Mucosa of rectum (tissue), 2 donors: Measurements from ENCODE around the gene CCDC110.

Experiments used
- H3K27ac ChIP-seq, 2 donors: one replicate each; pipeline ENCODE4 v1.7.0; 2013; ENCODE audit warnings: inconsistent platforms in 2 of 2, low read depth in 2 of 2, low read length in 2 of 2
- H3K27me3 ChIP-seq, 2 donors: one replicate each; pipeline ENCODE4 v1.7.0; 2013; ENCODE audit warnings: low read length in 2 of 2; ENCODE audit not compliant: control insufficient read depth in 2 of 2, insufficient read depth in 2 of 2
- H3K36me3 ChIP-seq, 2 donors: one replicate each; pipeline ENCODE4 v1.7.0; 2013; ENCODE audit warnings: low read length in 2 of 2; ENCODE audit not compliant: control insufficient read depth in 2 of 2, insufficient read depth in 2 of 2
- H3K4me1 ChIP-seq, 2 donors: one replicate each; pipeline ENCODE4 v1.7.0; 2013; ENCODE audit warnings: low read length in 2 of 2, mild to moderate bottlenecking in 1 of 2; ENCODE audit not compliant: control insufficient read depth in 2 of 2, insufficient read depth in 2 of 2
- H3K4me3 ChIP-seq, 2 donors: one replicate each; pipeline ENCODE4 v1.7.0; 2013; ENCODE audit warnings: low read length in 2 of 2
- H3K9ac ChIP-seq, 2 donors: one replicate each; pipeline ENCODE4 v1.7.0; 2013; ENCODE audit warnings: low read length in 2 of 2, low read depth in 1 of 2, mild to moderate bottlenecking in 1 of 2
- H3K9me3 ChIP-seq, 2 donors: one replicate each; pipeline ENCODE4 v1.7.0; 2013; ENCODE audit warnings: low read length in 2 of 2; ENCODE audit not compliant: control insufficient read depth in 2 of 2
- donor health status: healthy.
- donor health status: Normal muscosa, but diverticular disease.

The CCDC110 gene

DNA sequence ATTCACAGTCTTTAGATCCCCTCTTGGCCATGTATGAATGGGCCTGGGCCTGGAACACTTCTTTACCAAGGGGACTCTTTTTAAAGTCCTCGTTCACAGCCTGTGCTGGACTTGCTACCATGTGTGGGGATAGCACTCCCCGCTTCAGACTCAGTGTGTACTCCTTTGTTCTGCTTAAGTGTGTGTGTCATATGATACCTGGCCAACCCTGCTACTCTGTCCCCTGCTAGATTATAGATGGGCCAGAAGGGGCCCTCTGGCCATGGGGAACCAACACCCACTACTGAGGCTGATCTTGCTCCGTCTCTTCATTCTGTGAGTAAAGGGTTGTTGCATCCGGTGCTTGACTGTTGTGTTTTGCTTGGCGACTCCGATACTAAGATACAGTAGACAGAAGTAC is 8.0 kb downstream of the CCDC110 start:
- H3K9me3 ChIP-seq = no peaks in the 10 kb centered on the region
- H3K4me3 ChIP-seq = no peak overlapping the region
- no peak overlapping the region for H3K27ac ChIP-seq
- H3K4me1 ChIP-seq = no peaks in the 10 kb centered on the region
- no peak overlapping the region for H3K9ac ChIP-seq
- no peaks in the 10 kb centered on the region for H3K36me3 ChIP-seq
- no peaks in the 10 kb centered on the region for H3K27me3 ChIP-seq

DNA sequence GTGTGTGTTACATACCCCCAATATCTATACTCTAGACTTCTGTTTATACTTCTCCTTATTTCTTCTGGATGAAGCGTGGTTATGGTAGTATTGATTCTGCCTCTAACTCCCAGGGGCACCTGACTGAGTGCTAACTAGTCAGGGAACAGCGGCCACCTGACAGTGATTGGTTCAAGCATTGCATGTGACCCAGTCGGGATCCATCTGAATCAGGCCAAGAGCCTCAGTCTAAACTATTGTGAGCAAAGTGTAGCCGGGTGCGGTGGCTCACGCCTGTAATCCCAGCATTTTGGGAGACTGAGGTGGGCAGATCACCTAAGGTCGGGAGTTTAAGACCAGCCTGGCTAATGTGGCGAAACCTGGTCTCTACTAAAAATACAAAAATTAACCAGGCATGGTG is 10.0 kb downstream of the CCDC110 start:
- Histone ChIP-seq H3K4me1 (no peaks in the 10 kb centered on the region), H3K36me3 (no peaks in the 10 kb centered on the region), H3K27me3 (no peaks in the 10 kb centered on the region), H3K9ac (no peak overlapping the region), H3K27ac (no peak overlapping the region), H3K9me3 (no peaks in the 10 kb centered on the region), H3K4me3 (no peak overlapping the region)

DNA sequence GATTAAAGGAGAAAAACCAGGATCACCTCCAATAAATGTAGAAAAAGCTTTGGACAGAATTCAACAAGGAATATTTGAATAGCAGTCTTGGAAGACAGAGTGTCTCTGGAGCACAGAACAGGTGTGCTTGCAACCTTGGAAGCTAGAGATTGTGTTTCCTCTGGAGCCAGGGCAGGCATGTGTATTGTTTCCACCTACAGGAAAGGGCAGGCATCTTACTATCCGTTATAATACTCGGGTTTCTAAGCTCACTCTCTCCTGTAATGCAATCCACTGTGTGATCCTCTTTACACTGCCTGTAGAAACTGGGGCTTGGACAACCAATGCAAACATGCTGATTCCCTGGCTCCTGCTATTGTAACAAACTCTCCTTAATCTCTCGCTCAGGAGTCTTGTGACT is 14.4 kb downstream of the CCDC110 start:
- Histone ChIP-seq H3K27ac (no peak overlapping the region), H3K27me3 (no peaks in the 10 kb centered on the region), H3K9ac (no peak overlapping the region), H3K4me1 (no peaks in the 10 kb centered on the region), H3K36me3 (no peaks in the 10 kb centered on the region), H3K4me3 (no peak overlapping the region), H3K9me3 (no peaks in the 10 kb centered on the region)

DNA sequence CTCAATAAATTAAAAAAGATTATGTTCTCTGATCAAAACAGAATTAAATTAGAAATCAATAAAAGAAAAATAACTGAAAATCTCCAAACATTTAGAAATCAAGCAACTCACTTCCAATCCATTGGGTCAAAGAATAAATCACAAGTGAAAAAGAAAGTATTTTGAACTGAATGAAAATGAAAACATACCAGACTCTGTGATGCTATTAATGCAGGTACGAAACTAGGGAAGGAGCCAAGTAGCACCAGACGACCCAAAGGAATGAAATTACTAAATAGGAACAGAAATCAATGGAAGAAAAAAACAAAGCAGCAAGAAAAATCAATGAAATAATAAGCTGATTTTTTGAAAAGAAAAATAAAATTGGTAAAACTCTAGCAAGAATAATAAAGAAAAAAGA is 15.4 kb downstream of the CCDC110 start:
- Histone ChIP-seq H3K9me3 (no peaks in the 10 kb centered on the region), H3K4me3 (no peak overlapping the region), H3K4me1 (no peaks in the 10 kb centered on the region), H3K27me3 (no peaks in the 10 kb centered on the region), H3K36me3 (no peaks in the 10 kb centered on the region), H3K27ac (no peak overlapping the region), H3K9ac (no peak overlapping the region)

DNA sequence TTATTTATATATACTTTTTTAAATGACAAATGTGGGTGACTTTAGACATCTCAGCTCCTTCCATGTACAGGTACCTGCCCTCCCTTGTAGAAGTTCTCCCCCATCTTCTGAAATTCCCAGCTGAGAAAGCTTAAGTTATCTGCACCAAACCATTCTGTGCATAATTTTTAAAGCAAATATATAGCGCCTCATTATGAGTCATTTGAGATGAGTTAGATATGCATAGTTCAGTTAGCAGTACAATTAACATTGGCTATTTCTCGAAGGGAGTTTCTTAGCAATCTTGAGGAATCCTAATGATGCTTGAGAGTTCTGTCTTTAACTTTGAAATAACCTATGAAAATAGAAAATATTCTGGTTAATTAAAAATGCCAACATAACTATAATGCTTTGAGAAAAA is 26.3 kb downstream of the CCDC110 start:
- H3K36me3 ChIP-seq = no peaks in the 10 kb centered on the region
- H3K4me3 ChIP-seq = no peak overlapping the region
- no peak overlapping the region for H3K27ac ChIP-seq
- H3K9me3 ChIP-seq = no peaks in the 10 kb centered on the region
- no peaks in the 10 kb centered on the region for H3K27me3 ChIP-seq
- no peak overlapping the region for H3K9ac ChIP-seq
- H3K4me1 ChIP-seq = no peaks in the 10 kb centered on the region

DNA sequence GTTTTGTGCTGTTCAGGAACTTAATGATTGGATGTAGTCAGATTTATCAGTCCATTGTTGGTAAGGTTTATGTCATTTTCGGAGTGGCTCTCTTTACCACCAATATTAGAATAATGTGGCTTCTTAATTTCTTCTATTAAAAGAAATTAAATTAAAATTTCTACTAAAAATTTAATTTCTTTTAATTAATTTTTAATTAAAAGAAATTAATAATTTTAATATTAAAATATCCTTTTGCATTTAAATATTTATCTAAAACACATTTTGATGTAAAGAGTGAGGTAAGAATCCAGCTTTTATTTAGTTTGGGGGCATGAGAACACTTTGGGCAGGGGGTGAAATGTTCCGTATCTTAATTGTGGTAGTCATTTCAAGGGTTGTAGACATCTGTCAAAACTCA is 30.1 kb downstream of the CCDC110 start:
- Histone ChIP-seq H3K4me1 (no peaks in the 10 kb centered on the region), H3K27me3 (no peaks in the 10 kb centered on the region), H3K36me3 (no peaks in the 10 kb centered on the region), H3K9ac (no peak overlapping the region), H3K27ac (no peak overlapping the region), H3K9me3 (no peaks in the 10 kb centered on the region), H3K4me3 (no peak overlapping the region)

DNA sequence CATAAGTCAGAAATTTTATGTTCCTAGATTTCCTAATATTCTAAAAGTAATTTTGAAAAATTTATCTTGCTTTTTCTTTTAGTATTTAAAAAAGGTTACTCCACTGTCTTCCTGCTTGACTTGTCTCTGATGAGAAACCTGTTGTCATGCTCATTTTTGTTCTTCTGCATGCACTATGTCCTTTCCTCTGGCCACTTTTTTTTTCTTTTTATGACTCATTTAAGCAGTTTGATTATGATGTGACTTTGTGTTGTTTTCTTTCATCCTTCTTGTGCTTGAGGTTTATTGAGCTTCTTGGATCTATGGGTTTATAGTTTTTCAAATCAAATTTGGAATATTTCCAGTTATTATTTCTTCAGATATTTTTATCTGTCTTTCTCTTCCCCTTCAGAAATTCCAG is 33.7 kb downstream of the CCDC110 start:
- no peaks in the 10 kb centered on the region for H3K4me1 ChIP-seq
- no peaks in the 10 kb centered on the region for H3K27me3 ChIP-seq
- no peaks in the 10 kb centered on the region for H3K36me3 ChIP-seq
- H3K4me3 ChIP-seq = no peak overlapping the region
- H3K9me3 ChIP-seq = no peaks in the 10 kb centered on the region
- no peak overlapping the region for H3K27ac ChIP-seq
- no peak overlapping the region for H3K9ac ChIP-seq

DNA sequence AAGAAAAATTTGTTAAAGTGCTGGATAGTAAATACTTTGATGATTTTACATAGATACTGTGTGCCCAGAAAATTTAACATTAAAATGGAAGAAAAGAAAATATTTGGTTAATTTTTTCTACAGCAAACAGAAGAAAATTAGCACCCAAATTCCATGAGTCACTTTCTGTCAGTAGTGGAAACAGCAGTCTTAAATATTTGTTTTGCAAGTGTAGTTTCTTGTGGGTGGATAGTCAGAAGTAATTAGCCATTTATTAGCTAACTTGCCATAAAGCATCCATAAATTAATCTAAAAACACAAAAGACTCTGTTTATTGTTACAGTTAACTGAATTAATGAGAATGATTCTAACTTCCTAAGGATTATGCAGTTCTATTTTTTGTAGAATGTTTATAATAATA is 36.1 kb downstream of the CCDC110 start:
- Histone ChIP-seq H3K36me3 (no peaks in the 10 kb centered on the region), H3K9me3 (no peaks in the 10 kb centered on the region), H3K9ac (no peak overlapping the region), H3K27me3 (no peaks in the 10 kb centered on the region), H3K27ac (no peak overlapping the region), H3K4me1 (no peaks in the 10 kb centered on the region), H3K4me3 (no peak overlapping the region)

DNA sequence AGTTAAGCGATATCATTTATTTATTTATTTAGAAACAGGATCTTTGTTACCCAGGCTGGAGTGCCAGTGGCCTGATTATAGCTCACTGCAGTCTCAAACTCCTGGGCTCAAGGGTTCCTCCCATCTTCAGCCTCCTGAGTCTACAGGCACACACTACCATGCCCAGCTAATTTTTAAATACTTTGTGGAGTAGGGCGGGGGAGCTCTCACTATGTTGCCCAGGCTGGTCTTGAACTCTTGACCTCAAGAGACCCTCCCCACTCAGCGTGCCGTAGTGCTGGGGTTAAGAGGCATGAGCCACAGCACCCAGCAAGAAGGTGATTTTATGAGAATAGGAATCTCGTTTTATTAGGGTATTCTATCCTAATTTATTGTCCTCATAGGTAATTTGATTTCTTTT is 41.9 kb downstream of the CCDC110 start:
- H3K4me3 ChIP-seq = no peak overlapping the region
- no peak overlapping the region for H3K9ac ChIP-seq
- no peaks in the 10 kb centered on the region for H3K36me3 ChIP-seq
- no peaks in the 10 kb centered on the region for H3K9me3 ChIP-seq
- no peaks in the 10 kb centered on the region for H3K27me3 ChIP-seq
- H3K27ac ChIP-seq = no peak overlapping the region
- peaks cover 8 to 11% of the 10 kb centered on the region in 2 donors for H3K4me1 ChIP-seq

DNA sequence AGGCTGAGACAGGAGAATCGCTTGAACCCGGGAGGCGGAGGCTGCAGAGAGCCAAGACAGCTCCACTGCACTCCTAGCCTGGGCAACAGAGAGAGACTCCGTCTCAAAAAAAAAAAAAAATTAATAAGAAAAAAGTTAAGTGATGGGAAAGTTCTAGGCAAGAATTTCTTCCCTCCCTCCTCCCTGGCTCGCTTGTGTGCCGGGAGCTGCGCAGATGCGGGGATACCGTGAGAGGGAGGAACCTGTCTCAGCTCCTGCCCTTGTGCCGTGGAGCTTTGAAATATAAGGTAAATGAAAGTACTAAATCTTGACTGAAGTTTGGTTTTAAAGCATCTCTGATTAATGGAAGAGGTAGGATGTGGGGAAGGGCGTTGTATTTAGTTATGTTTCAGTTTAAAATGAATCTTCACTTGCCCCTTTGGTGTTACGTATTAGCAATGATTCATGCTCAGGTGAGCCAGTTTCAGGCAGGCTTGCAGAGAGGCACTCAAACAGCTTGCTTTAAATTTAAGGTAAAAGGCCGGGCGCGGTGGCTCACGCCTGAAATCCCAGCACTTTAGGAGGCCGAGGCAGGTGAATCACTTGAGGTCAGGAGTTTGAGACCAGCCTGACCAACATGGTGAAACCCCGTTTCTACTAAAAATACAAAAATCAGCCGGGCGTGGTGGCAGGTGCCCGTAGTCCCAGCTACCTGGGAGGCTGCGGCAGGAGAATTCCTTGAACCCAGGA is 44.4 kb downstream of the CCDC110 start:
- Histone ChIP-seq H3K4me1 (peaks cover 9 to 12% of the 10 kb centered on the region in 2 donors), H3K9me3 (no peaks in the 10 kb centered on the region), H3K9ac (no peak overlapping the region), H3K27me3 (no peaks in the 10 kb centered on the region), H3K27ac (no peak overlapping the region), H3K4me3 (no peak overlapping the region), H3K36me3 (peaks cover 0 to 1% of the 10 kb centered on the region in 2 donors)
